GM23248 (cell line): Measurements from ENCODE around the gene TREML4. TPM values are rescaled to one million over a fixed set of nuclear protein-coding genes. Genes with fewer than 3 reads are reported as not detected.
A peak's percentile ranks its signal among the peaks of the same experiment; 100 is the strongest.

Source experiments
- DNase-seq: peaks from one replicate; pipeline ENCODE4 v3.0.0-alpha.2; 2015
- H2AFZ ChIP-seq: fragments of 200-600 bp; sonication (generic); 2 replicates; pipeline ENCODE4 v1.6.1; 2016; ENCODE audit warnings: antibody characterized with exemption
- H3F3A ChIP-seq: fragments of 200-600 bp; sonication (generic); 2 replicates; pipeline ENCODE4 v1.6.1; 2016; ENCODE audit warnings: mild to moderate bottlenecking, antibody characterized with exemption, mixed run types; ENCODE audit not compliant: insufficient read depth
- H3K27ac ChIP-seq: fragments of 200-600 bp; sonication (generic); 2 replicates; pipeline ENCODE4 v1.5.1; 2016; ENCODE audit warnings: mild to moderate bottlenecking
- H3K27me3 ChIP-seq: fragments of 200-600 bp; sonication (generic); replicated peaks from 2 replicates; pipeline ENCODE4 v1.6.1; 2016; ENCODE audit warnings: mild to moderate bottlenecking; ENCODE audit not compliant: insufficient read depth
- H3K36me3 ChIP-seq: fragments of 200-600 bp; sonication (generic); 2 replicates; pipeline ENCODE4 v1.6.1; 2016; ENCODE audit warnings: low read depth, mild to moderate bottlenecking
- H3K4me1 ChIP-seq: fragments of 200-600 bp; sonication (generic); 2 replicates; pipeline ENCODE4 v1.6.1; 2016; ENCODE audit warnings: mild to moderate bottlenecking; ENCODE audit not compliant: insufficient read depth
- H3K4me2 ChIP-seq: fragments of 200-600 bp; sonication (generic); one replicate; pipeline ENCODE4 v1.6.1; 2016; ENCODE audit warnings: mild to moderate bottlenecking; ENCODE audit not compliant: unreplicated experiment
- H3K4me3 ChIP-seq: fragments of 200-600 bp; sonication (generic); 2 replicates; pipeline ENCODE4 v1.5.1; 2016; ENCODE audit warnings: mild to moderate bottlenecking
- H3K79me2 ChIP-seq: fragments of 200-600 bp; sonication (generic); 2 replicates; pipeline ENCODE4 v1.6.1; 2016; ENCODE audit warnings: mild to moderate bottlenecking; ENCODE audit not compliant: insufficient read depth
- H3K9ac ChIP-seq: fragments of 200-600 bp; sonication (generic); 2 replicates; pipeline ENCODE4 v1.6.1; 2016; ENCODE audit warnings: mild to moderate bottlenecking
- H3K9me2 ChIP-seq: fragments of 200-600 bp; sonication (generic); 2 replicates; pipeline ENCODE4 v1.6.1; 2016; ENCODE audit warnings: mixed run types, mild to moderate bottlenecking, moderate library complexity; ENCODE audit not compliant: insufficient read depth
- H3K9me3 ChIP-seq: fragments of 200-600 bp; sonication (generic); one replicate; pipeline ENCODE4 v1.6.1; 2017; ENCODE audit warnings: low read depth
- H4K20me1 ChIP-seq: fragments of 200-600 bp; sonication (generic); 2 replicates; pipeline ENCODE4 v1.6.0; 2016; ENCODE audit not compliant: insufficient read depth
- EZH2 ChIP-seq: fragments of 200-600 bp; sonication (generic); IDR thresholded peaks from 2 replicates; pipeline ENCODE4 v1.6.1; 2018; ENCODE audit warnings: antibody characterized with exemption, mild to moderate bottlenecking; ENCODE audit not compliant: insufficient read depth, poor library complexity, severe bottlenecking
- EZH2phosphoT487 ChIP-seq: fragments of 200-600 bp; sonication (generic); IDR thresholded peaks from 2 replicates; pipeline ENCODE4 v1.6.1; 2018; ENCODE audit warnings: antibody characterized with exemption, moderate library complexity, mild to moderate bottlenecking, low read depth; ENCODE audit not compliant: insufficient read depth
- WGBS, 2 experiments: methylation state at CpG; one replicate each; pipeline ENCODE4 v1.1.6; 2015 to 2017; ENCODE audit warnings: low lambda C conversion rate in 2 of 2, low coverage in 1 of 2; ENCODE audit errors: missing lambda C conversion rate in 2 of 2; 5-methylcytosine and 5-hydroxymethylcytosine counted together
- in situ Hi-C: fragments of 300-500 bp; cut with MboI; formaldehyde crosslinking; loops from 2 replicates; pipeline ENCODE4 v1.15.0; 2020
- polyA plus RNA-seq: library from polyadenylated mRNA; unstranded; fragments of >200 nt; fragmentation: Nextera tagmentation; extraction: Ambion mirVana; gene quantifications from 2 replicates; pipeline ENCODE4 v1.2.1, GENCODE V29; 2016
- total RNA-seq: library from RNA; depleted of rRNA; stranded (reverse); fragments of >200 nt; shearing (Covaris generic); gene quantifications from 2 replicates; pipeline ENCODE4 v1.2.3, GENCODE V29; 2014

Gene TREML4
- total and polyA plus RNA-seq, 2 experiments from 2014 or later, result not detected

DNA sequence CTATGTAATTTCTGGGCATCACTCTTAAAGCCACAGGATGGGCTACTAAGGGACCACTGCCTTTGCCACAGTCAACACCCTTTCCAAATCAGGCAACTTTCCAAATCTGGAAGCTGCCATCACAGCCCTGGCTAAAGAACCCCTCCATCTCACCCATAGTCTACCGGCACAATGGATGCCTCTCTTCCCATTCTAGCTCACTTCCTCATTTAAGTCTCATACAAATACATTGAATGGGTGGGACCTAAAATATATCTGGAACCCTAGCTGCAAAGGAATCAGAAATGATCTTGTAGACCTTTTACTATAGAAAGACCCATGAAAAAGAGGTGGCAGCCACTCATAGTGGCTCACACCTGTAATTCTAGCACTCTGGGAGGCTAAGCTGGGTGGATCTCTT is 3.3 kb upstream of the TREML4 start:
- no peak for DNase-seq
- H3K9me3 ChIP-seq, result no peaks in the 10 kb centered on the region
- WGBS, 2 experiments, result 69 to 78% methylated on average over 1 of the region's 1 CpG
- no peak overlapping the region for H2AFZ ChIP-seq
- no peak overlapping the region for H3K4me2 ChIP-seq
- no peaks in the 10 kb centered on the region for H3K79me2 ChIP-seq
- in situ Hi-C loops, result no loop called here
- H3F3A ChIP-seq, result no peaks in the 10 kb centered on the region
- H3K9me2 ChIP-seq, result no peaks in the 10 kb centered on the region
- TF ChIP-seq EZH2phosphoT487 (no peak), EZH2 (no peak)
- no peak overlapping the region for H3K9ac ChIP-seq
- H3K4me3 ChIP-seq, result no peak overlapping the region
- peaks cover 4% of the 10 kb centered on the region; the same call in 1 of the 2 replicates for H3K27me3 ChIP-seq
- H3K4me1 ChIP-seq, result no peaks in the 10 kb centered on the region
- H3K27ac ChIP-seq, result no peak overlapping the region
- H4K20me1 ChIP-seq, result no peaks in the 10 kb centered on the region
- no peaks in the 10 kb centered on the region for H3K36me3 ChIP-seq

DNA sequence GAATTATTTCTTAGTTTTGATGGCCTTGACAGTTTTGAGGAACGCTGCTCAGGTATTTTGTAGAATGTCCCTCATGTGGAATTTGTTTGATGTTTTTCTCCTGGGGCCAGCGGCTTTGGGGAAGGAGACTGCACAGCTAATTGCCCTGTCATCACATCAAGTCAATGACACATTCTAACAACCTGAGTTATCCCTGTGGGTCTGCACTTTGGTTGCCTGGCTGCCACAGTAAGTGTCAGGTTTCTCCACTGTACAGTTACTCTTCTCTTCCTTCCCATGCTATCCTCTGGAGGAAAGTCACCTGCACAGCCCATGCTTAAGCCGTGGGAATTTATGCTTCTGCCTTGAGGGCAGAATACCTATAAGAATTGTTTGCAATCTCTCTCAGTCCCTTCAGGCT is 1.4 kb upstream of the TREML4 start:
- Histone ChIP-seq H3K4me1 (no peaks in the 10 kb centered on the region), H3F3A (no peaks in the 10 kb centered on the region), H3K27me3 (peaks cover 4% of the 10 kb centered on the region; the same call in 1 of the 2 replicates), H3K9me3 (no peaks in the 10 kb centered on the region), H3K4me2 (no peak overlapping the region), H3K27ac (no peak overlapping the region), H3K36me3 (no peaks in the 10 kb centered on the region), H2AFZ (no peak overlapping the region), H3K4me3 (no peak overlapping the region), H3K9ac (no peak overlapping the region), H3K9me2 (no peaks in the 10 kb centered on the region), H4K20me1 (no peaks in the 10 kb centered on the region), H3K79me2 (no peaks in the 10 kb centered on the region)
- TF ChIP-seq EZH2phosphoT487 (no peak), EZH2 (no peak)
- 2 to 4% methylated on average over 3 of the region's 3 CpGs for WGBS, 2 experiments
- DNase-seq, result no peak
- in situ Hi-C loops, result no loop called here

DNA sequence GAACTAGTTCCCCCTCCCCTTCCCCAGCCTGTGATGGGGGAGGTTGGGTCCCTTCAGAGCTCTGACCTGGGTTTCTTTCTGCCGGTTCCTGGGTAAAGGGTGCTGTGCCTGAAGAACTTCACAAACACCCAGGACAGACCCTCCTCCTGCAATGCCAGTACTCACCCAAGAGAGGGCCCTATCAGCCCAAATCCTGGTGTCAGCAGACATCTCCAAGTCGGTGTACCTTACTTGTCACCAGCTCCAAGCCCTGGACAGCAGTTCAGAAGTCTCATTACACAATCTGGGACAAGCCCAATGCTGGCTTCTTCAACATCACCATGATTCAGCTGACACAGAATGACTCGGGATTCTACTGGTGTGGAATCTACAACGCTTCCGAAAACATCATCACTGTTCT is 467 bp downstream of the TREML4 start:
- Histone ChIP-seq H3K79me2 (no peaks in the 10 kb centered on the region), H3K4me1 (no peaks in the 10 kb centered on the region), H4K20me1 (no peaks in the 10 kb centered on the region), H3F3A (no peaks in the 10 kb centered on the region), H3K27ac (no peak overlapping the region), H2AFZ (no peak overlapping the region), H3K27me3 (peaks cover 4% of the 10 kb centered on the region; the same call in 1 of the 2 replicates), H3K9ac (no peak overlapping the region), H3K4me3 (no peak overlapping the region), H3K4me2 (no peak overlapping the region), H3K9me2 (no peaks in the 10 kb centered on the region), H3K36me3 (no peaks in the 10 kb centered on the region), H3K9me3 (no peaks in the 10 kb centered on the region)
- in situ Hi-C loops, result no loop called here
- TF ChIP-seq EZH2phosphoT487, result no peak
- no peak for TF ChIP-seq EZH2
- peak; percentile 5 for DNase-seq
- 45% methylated on average over 5 of the region's 5 CpGs for WGBS, 2 experiments

DNA sequence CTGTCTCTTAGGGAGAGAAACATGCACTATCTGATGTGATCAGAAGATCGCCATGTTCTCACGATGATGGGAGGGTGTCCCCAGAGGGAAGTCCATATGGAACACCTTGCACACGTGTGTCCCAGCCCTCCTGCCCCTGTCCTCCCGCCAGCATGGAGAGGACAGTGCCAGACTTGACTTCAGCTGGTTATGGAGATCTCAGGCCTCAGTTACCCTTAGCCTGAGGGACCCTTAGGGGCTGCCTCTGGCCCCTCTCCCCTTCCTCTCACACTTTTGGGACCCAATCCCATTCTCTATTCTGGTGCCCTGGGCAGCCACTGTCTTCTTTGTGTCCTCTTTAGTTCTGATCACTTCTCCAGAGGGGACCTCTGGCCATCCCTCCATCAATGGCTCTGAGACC is 1.6 kb downstream of the TREML4 start:
- no peaks in the 10 kb centered on the region for H3K36me3 ChIP-seq
- H3K9ac ChIP-seq, result no peak overlapping the region
- no peak overlapping the region for H3K27ac ChIP-seq
- no peak overlapping the region for H2AFZ ChIP-seq
- peaks cover 4% of the 10 kb centered on the region; the same call in 1 of the 2 replicates for H3K27me3 ChIP-seq
- DNase-seq, result no peak
- no peak overlapping the region for H3K4me3 ChIP-seq
- H3K9me3 ChIP-seq, result no peaks in the 10 kb centered on the region
- 44 to 45% methylated on average over 4 of the region's 4 CpGs for WGBS, 2 experiments
- no peaks in the 10 kb centered on the region for H3K9me2 ChIP-seq
- no peaks in the 10 kb centered on the region for H3F3A ChIP-seq
- no peaks in the 10 kb centered on the region for H3K4me1 ChIP-seq
- TF ChIP-seq EZH2 (no peak), EZH2phosphoT487 (no peak)
- no peaks in the 10 kb centered on the region for H3K79me2 ChIP-seq
- in situ Hi-C loops, result no loop called here
- no peak overlapping the region for H3K4me2 ChIP-seq
- H4K20me1 ChIP-seq, result no peaks in the 10 kb centered on the region

DNA sequence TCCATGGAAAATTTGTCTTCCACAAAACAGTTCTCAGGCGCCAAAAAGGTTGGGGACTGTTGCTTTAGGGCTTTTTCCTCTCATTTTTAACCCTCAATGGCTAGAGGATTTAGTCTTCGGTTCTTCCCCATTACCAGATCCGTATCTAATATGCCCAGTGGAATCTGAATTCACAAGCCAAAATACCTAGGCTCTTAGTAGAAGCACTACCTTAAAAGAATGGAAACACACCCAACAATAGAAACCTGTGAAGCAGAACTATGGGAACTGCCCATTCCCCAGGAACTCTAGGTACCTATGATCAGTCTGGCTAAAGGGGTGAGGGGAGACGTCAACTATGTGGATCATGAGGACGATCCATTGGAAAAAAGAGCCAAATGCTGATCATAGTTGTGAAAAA is 3.1 kb downstream of the TREML4 start:
- H3K4me1 ChIP-seq, result no peaks in the 10 kb centered on the region
- H3K9ac ChIP-seq, result no peak overlapping the region
- H3K27me3 ChIP-seq, result peaks cover 7% of the 10 kb centered on the region; the same call in 1 of the 2 replicates
- no peaks in the 10 kb centered on the region for H3F3A ChIP-seq
- no peak overlapping the region for H3K27ac ChIP-seq
- no peaks in the 10 kb centered on the region for H3K9me2 ChIP-seq
- DNase-seq, result no peak
- TF ChIP-seq EZH2phosphoT487 (no peak), EZH2 (no peak)
- no peak overlapping the region for H3K4me3 ChIP-seq
- 42 to 48% methylated on average over 5 of the region's 5 CpGs for WGBS, 2 experiments
- H2AFZ ChIP-seq, result no peak overlapping the region
- H3K36me3 ChIP-seq, result no peaks in the 10 kb centered on the region
- no peaks in the 10 kb centered on the region for H4K20me1 ChIP-seq
- no peak overlapping the region for H3K4me2 ChIP-seq
- in situ Hi-C loops, result no loop called here
- H3K9me3 ChIP-seq, result no peaks in the 10 kb centered on the region
- no peaks in the 10 kb centered on the region for H3K79me2 ChIP-seq
